GM10248 (cell line): Measurements from ENCODE around the gene NFKBIB.

Experiments used
- CTCF ChIA-PET: fragments of 300-600 bp; sonication (Branson Sonifier 250); formaldehyde crosslinking; extraction: SDS; loops from one replicate; lab custom pipeline; 2021; ENCODE audit warnings: antibody characterized with exemption; lab: Yijun Ruan, JAX
- POLR2A ChIA-PET: fragments of 350-650 bp; sonication (Branson Sonifier 250); formaldehyde crosslinking; extraction: SDS; loops from one replicate; lab custom pipeline; 2020; ENCODE audit warnings: antibody characterized with exemption; lab: Yijun Ruan, JAX
- DNase-seq: peaks from one replicate; pipeline ENCODE4 v3.0.0; 2012; ENCODE audit errors: extremely low spot score
- CTCF ChIP-seq: IDR thresholded peaks from 2 replicates; pipeline ENCODE4 v1.5.1; 2012; ENCODE audit warnings: mild to moderate bottlenecking, low read depth; ENCODE audit errors: extremely low read depth, missing control alignments, control extremely low read depth

Gene NFKBIB

GRCh38 chr19:38921420-38922274 is 21.9 kb downstream of the NFKBIB start:
- TF ChIP-seq CTCF, result no peak
- ChIA-PET CTCF (interaction anchor here (1.4 kb wide), 1 partner anchor 9 kb away, joined by 6 read pairs; the partner anchor contains the start of genes MRPS12 and SARS2), POLR2A (no interaction called here)
- no peak for DNase-seq

GRCh38 chr19:38922482-38922881 is 22.7 kb downstream of the NFKBIB start:
- TF ChIP-seq CTCF, result no peak
- ChIA-PET CTCF (interaction anchor here (1.4 kb wide), 1 partner anchor 8 kb away, joined by 6 read pairs; the partner anchor contains the start of genes MRPS12 and SARS2), POLR2A (no interaction called here)
- DNase-seq, result no peak

- ChIA-PET CTCF (interaction anchor here (0.9 kb wide), 1 partner anchor 288 kb away, joined by 3 read pairs; no protein-coding TSS in a partner anchor), POLR2A (interaction anchor here (0.6 kb wide), 1 partner anchor 20 kb away, joined by 3 read pairs; no protein-coding TSS in a partner anchor)
- no peak for DNase-seq
- TF ChIP-seq CTCF, result no peak
Observed at GRCh38 chr19:38924388-38924787, 24.6 kb downstream of the NFKBIB start.

- DNase-seq, result no peak
- TF ChIP-seq CTCF, result no peak
- POLR2A ChIA-PET, result no interaction called here
- CTCF ChIA-PET, result interaction anchor here (0.9 to 3.7 kb wide), 16 partner anchors 10 to 416 kb away, joined by 3 to 31 read pairs (median 12); partner anchors contain the start of genes CCER2, NFKBIB and SIRT2
Observed at GRCh38 chr19:38928391-38929001, 28.7 kb downstream of the NFKBIB start.

GRCh38 chr19:38929929-38930775 is 30.4 kb downstream of the NFKBIB start, which contains the start of gene SARS2:
SARS2 (minus strand) TSS chr19:38930763; CDS start chr19:38930736, 27 bp downstream.
- peak; percentile 95 for TF ChIP-seq CTCF
- ChIA-PET POLR2A (no interaction called here), CTCF (interaction anchor here (0.7 to 4.7 kb wide), 67 partner anchors 8 to 536 kb away, joined by 3 to 31 read pairs (median 4); partner anchors contain the start of genes ACTN4, CCER2, FAM98C and NFKBIB)
- peak; percentile 97 for DNase-seq
